ENCODE data around the gene METTL13.

METTL13 gene

GRCh38 chr1:171781176-171781875, at the start of gene METTL13:
METTL13 (plus strand) TSS chr1:171781660; CDS start chr1:171781968, 308 bp downstream.
- peak; percentile 98 for DNase-seq (ENCODE audit: low read depth)

GRCh38 chr1:171736196-171736595, 45.3 kb upstream of the METTL13 start:
- DNase-seq (ENCODE audit: low read depth): no peak

GRCh38 chr1:171738911-171739310, 42.5 kb upstream of the METTL13 start:
- DNase-seq (ENCODE audit: low read depth): no peak

- no peak for DNase-seq (ENCODE audit: low read depth)
Observed at GRCh38 chr1:171739656-171740055, 41.8 kb upstream of the METTL13 start.

GRCh38 chr1:171740356-171740863, 41.0 kb upstream of the METTL13 start:
- no peak for DNase-seq (ENCODE audit: low read depth)

GRCh38 chr1:171740987-171741871, 40.2 kb upstream of the METTL13 start:
- peak; percentile 6 for DNase-seq (ENCODE audit: low read depth)

- peak; percentile 78 for DNase-seq (ENCODE audit: low read depth)
Observed at GRCh38 chr1:171741872-171742576, 39.4 kb upstream of the METTL13 start, which contains the start of gene VAMP4. VAMP4 (minus strand) TSS chr1:171742065; CDS start chr1:171738414, 3,651 bp downstream.

- DNase-seq (ENCODE audit: low read depth): peak; percentile 6
Observed at GRCh38 chr1:171742577-171742922, 38.9 kb upstream of the METTL13 start.

GRCh38 chr1:171743081-171743870, 38.2 kb upstream of the METTL13 start:
- DNase-seq (ENCODE audit: low read depth): peak; percentile 32

- no peak for DNase-seq (ENCODE audit: low read depth)
Observed at GRCh38 chr1:171744986-171745385, 36.5 kb upstream of the METTL13 start.

GRCh38 chr1:171748651-171749050, 32.8 kb upstream of the METTL13 start:
- DNase-seq (ENCODE audit: low read depth): no peak

- DNase-seq (ENCODE audit: low read depth): no peak
Observed at GRCh38 chr1:171751221-171751620, 30.2 kb upstream of the METTL13 start.

- DNase-seq (ENCODE audit: low read depth): no peak
Observed at GRCh38 chr1:171753182-171753581, 28.3 kb upstream of the METTL13 start.

GRCh38 chr1:171753685-171754352, 27.6 kb upstream of the METTL13 start:
- DNase-seq (ENCODE audit: low read depth): no peak

GRCh38 chr1:171754353-171754705, 27.1 kb upstream of the METTL13 start:
- no peak for DNase-seq (ENCODE audit: low read depth)

- no peak for DNase-seq (ENCODE audit: low read depth)
Observed at GRCh38 chr1:171754971-171755370, 26.5 kb upstream of the METTL13 start.

- no peak for DNase-seq (ENCODE audit: low read depth)
Observed at GRCh38 chr1:171756856-171757255, 24.6 kb upstream of the METTL13 start.

- DNase-seq (ENCODE audit: low read depth): no peak
Observed at GRCh38 chr1:171758011-171758410, 23.4 kb upstream of the METTL13 start.

- DNase-seq (ENCODE audit: low read depth): no peak
Observed at GRCh38 chr1:171762143-171762563, 19.3 kb upstream of the METTL13 start.

GRCh38 chr1:171763764-171764163, 17.7 kb upstream of the METTL13 start:
- DNase-seq (ENCODE audit: low read depth): no peak

GRCh38 chr1:171769171-171769570, 12.3 kb upstream of the METTL13 start:
- DNase-seq (ENCODE audit: low read depth): no peak
